Naive thymus-derived CD8-positive, alpha-beta T cell (primary cell): ENCODE results near the gene GTF2H2C. TPM values are rescaled to one million over a fixed set of nuclear protein-coding genes. Genes with fewer than 3 reads are reported as not detected.
"Not testable (repeated sequence)": the region's sequence is repeated elsewhere in the genome, so short reads cannot be mapped to it uniquely, and the experiment has no call there.

ENCODE experiments used
- ATAC-seq, 2 donors: fragments of 150-1000 bp; cut with Tn5 transposase in 1 of 2; sonication (Bioruptor Pico), chemical (Tn5 transposase) in 1 of 2; 1 replicate in 1 of 2; 2 replicates in 1 of 2; pipeline ENCODE4 v1.10.0; 2021; ENCODE audit warnings: mild to moderate bottlenecking in 2 of 2, moderate library complexity in 2 of 2
- POLR2A ChIA-PET: fragments of 350-600 bp; sonication (Branson Sonifier 250); formaldehyde crosslinking; loops from one replicate; lab custom pipeline; 2021; ENCODE audit warnings: antibody characterized with exemption; lab: Charles Lee
- DNase-seq, 10 donors: peaks; one replicate each; pipeline versions ENCODE4 v3.0.0 to v3.0.0-alpha.2; 2020 to 2022
- H3K27ac Mint-ChIP-seq, 10 donors: one replicate each; pipeline ENCODE4 v1.8.0; 2020 to 2022; ENCODE audit warnings: mild to moderate bottlenecking in 10 of 10, mixed read lengths in 10 of 10, moderate library complexity in 4 of 10, inconsistent platforms in 1 of 10
- H3K27me3 Mint-ChIP-seq, 5 donors: one replicate each; pipeline ENCODE4 v1.8.0; 2021 to 2022; ENCODE audit warnings: mixed read lengths in 5 of 5
- H3K36me3 Mint-ChIP-seq, 3 donors: one replicate each; pipeline ENCODE4 v1.8.0; 2020 to 2022; ENCODE audit warnings: mixed read lengths in 3 of 3, mild to moderate bottlenecking in 2 of 3, inconsistent platforms in 1 of 3
- H3K4me1 Mint-ChIP-seq, 4 donors: one replicate each; pipeline ENCODE4 v1.8.0; 2021 to 2022; ENCODE audit warnings: mixed read lengths in 4 of 4
- H3K4me3 Mint-ChIP-seq, 10 donors: one replicate each; pipeline ENCODE4 v1.8.0; 2020 to 2022; ENCODE audit warnings: mild to moderate bottlenecking in 10 of 10, mixed read lengths in 10 of 10, moderate library complexity in 6 of 10, inconsistent platforms in 1 of 10
- H3K9me3 Mint-ChIP-seq, 9 donors: one replicate each; pipeline ENCODE4 v1.8.0; 2020 to 2022; ENCODE audit warnings: mixed read lengths in 9 of 9, mild to moderate bottlenecking in 3 of 9, inconsistent platforms in 1 of 9, moderate library complexity in 1 of 9
- polyA plus RNA-seq, 3 donors: library from polyadenylated mRNA; unstranded; fragments of 300-500 nt; fragmentation: Illumina TruSeq; gene quantifications; one replicate each; pipeline ENCODE4 v1.2.3, GENCODE V29; 2021
- total RNA-seq, 8 experiments: library from RNA in 2 of 8; stranded (reverse) in 2 of 8; gene quantifications; one replicate each; pipeline ENCODE4 v1.2.3 and lab custom pipeline; 2021 to 2026

The GTF2H2C gene
- total and polyA plus RNA-seq, 5 experiments from 2014 or later, result 16.4 to 62.1 (median 21.4) TPM

DNA sequence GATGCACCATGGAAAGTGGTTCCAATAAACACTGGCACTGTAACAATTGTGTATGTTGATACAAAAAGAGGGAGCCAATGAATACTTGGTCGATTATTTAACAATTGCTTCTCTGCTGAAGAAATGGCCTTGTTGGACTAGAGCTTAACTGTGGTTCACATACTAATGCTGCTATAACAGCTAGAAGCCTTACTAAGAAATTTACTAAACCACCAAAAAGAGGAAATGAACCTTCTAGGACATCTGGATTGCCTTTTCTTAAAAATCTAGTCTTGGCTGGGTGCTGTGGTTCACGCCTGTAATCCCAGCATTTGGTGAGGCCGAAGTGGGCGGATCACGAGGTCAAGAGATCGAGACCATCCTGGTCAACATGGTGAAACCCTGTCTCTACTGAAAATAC is 42.0 kb downstream of the GTF2H2C start:
- POLR2A ChIA-PET, H3K27me3 Mint-ChIP-seq, H3K4me3 Mint-ChIP-seq, H3K27ac Mint-ChIP-seq, H3K9me3 Mint-ChIP-seq, DNase-seq, H3K36me3 Mint-ChIP-seq, ATAC-seq, H3K4me1 Mint-ChIP-seq: not testable (repeated sequence)

DNA sequence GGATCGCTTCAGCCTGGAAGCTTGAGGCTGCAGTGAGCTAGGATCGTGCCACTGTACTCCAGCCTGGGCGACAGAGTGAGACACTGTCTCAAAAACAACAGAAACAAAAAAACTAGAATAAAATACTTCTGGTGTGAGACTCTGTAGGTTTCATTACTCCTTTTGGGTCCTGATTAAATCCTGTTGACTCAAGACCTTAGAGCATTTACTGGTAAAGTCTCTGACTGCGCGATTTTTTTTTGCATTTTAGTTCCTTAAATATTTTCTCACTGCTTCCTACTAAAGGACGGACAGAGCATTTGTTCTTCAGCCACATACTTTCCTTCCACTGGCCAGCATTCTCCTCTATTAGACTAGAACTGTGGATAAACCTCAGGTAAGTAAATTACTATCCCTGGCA is 46.8 kb downstream of the GTF2H2C start:
- POLR2A ChIA-PET, DNase-seq, H3K27ac Mint-ChIP-seq, ATAC-seq, H3K9me3 Mint-ChIP-seq, H3K4me1 Mint-ChIP-seq, H3K27me3 Mint-ChIP-seq, H3K36me3 Mint-ChIP-seq: not testable (repeated sequence)
- H3K4me3 Mint-ChIP-seq, result peak overlapping the region in 1 of 10 donors; percentile 43

DNA sequence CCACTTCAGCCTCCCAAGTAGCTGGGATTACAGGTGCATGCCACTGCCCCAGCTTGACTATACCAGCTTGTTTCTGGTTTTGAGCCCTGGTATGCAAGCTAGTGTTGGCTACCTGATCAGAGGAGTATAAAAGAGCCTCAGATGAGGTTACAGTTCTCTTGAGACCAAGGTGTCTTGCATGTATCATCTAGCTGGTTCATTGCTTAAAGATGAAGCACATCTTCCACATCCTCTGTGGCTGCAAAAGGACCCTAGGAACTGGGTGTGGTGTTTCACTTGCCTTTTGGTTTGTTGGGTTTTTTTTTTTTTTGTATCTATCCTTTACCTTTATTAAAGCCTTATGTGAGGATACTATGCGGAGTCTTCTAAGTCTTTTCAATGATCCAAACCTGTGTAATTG is 47.8 kb downstream of the GTF2H2C start:
- DNase-seq, POLR2A ChIA-PET, H3K27ac Mint-ChIP-seq, H3K36me3 Mint-ChIP-seq, H3K9me3 Mint-ChIP-seq, H3K4me3 Mint-ChIP-seq, H3K27me3 Mint-ChIP-seq, H3K4me1 Mint-ChIP-seq, ATAC-seq: not testable (repeated sequence)

DNA sequence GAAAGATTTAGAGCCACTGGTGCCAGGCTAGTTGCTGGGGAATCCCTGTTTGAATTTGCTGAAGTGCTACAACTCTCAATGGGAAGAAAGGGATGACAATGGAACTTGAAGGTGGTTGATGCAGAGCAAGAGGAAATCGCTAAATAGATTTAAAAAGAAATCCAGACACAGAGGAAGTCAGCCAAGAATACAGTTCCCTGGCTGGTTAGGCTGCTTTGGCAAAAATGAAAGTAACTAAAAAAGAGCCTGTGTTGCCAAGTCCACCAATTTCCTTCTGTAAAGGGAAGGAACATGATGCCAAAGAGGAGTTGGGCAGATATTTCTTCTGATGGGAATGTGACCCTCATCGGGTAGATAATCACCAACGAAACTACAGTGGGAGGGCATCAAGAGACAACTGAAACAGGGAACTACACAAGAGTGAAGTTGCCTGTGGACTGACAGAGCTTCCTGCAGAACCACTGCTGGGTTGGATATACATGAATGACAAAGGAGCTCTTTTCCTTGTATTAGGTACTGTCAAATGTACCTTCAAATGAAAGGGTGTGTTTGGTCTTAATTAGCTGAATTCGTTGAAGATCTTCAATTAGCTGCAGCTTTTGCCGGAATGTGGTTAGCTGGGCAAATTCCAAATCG is 49.0 kb downstream of the GTF2H2C start:
- POLR2A ChIA-PET, DNase-seq, H3K27ac Mint-ChIP-seq, H3K9me3 Mint-ChIP-seq, H3K4me3 Mint-ChIP-seq, ATAC-seq, H3K27me3 Mint-ChIP-seq, H3K36me3 Mint-ChIP-seq, H3K4me1 Mint-ChIP-seq: not testable (repeated sequence)

DNA sequence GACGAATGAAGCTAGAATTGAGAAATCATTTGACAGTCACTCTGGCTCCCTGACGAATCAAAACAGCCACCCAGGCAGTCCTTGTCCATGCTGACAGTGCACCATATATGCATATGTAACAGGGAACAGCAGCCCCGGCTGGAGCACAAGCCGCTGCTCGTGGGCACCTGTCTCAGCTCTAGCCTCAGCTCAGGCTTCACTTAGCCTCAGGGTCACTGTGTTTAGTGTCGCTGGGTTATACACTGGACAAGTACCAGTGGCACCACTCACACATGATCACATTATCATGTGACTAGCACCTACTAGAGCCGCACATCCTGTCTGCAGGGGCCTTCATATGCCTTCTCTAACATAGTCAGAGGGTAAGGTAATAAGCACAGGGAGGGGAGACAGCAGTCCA is 54.9 kb downstream of the GTF2H2C start:
- H3K27ac Mint-ChIP-seq, POLR2A ChIA-PET, H3K9me3 Mint-ChIP-seq, H3K27me3 Mint-ChIP-seq, DNase-seq, ATAC-seq, H3K4me1 Mint-ChIP-seq, H3K36me3 Mint-ChIP-seq, H3K4me3 Mint-ChIP-seq: not testable (repeated sequence)

DNA sequence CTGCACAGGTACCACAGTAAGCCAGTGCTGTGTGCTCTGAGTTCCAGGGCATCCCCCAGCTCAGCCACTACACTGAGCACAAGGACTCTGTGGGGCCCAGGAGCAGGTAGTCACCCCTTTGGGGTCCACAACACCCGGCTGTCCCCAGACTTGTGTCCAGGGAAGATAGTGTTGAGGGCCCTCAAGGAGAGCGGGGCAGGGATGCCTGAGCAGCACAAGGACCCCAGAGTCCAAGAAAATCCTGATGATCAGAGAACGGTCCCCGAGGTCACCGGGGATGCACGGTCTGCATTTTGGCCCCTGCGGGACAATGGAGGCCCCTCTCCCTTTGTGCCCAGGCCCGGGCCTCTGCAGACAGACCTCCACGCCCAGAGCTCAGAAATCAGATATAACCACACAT is 71.9 kb downstream of the GTF2H2C start:
- POLR2A ChIA-PET, H3K4me1 Mint-ChIP-seq, H3K9me3 Mint-ChIP-seq, H3K36me3 Mint-ChIP-seq, H3K27ac Mint-ChIP-seq, ATAC-seq, H3K27me3 Mint-ChIP-seq, H3K4me3 Mint-ChIP-seq: not testable (repeated sequence)
- DNase-seq, result peak in 2 of 10 donors; percentile 14 to 22

Other genes starting within 250 kb of the GTF2H2C start
- 1 to 10 TPM; 9.3 to 9.4 TPM for gene CCDC125, start 227.4 kb upstream of the GTF2H2C start, total RNA-seq
- gene CCDC125, start 227.4 kb upstream of the GTF2H2C start, polyA plus RNA-seq, result 1 to 10 TPM; 1.7 to 6.7 (median 2.6) TPM
- 10 to 100 TPM; 25.8 to 27.3 TPM for gene AK6, start 190.7 kb upstream of the GTF2H2C start, total RNA-seq
- 10 to 100 TPM; 64.6 to 77.0 (median 71.6) TPM for gene AK6, start 190.7 kb upstream of the GTF2H2C start, polyA plus RNA-seq
- gene TAF9, start 190.7 kb upstream of the GTF2H2C start, total RNA-seq, result 10 to 100 TPM; 61.8 to 66.4 TPM
- gene TAF9, start 190.7 kb upstream of the GTF2H2C start, polyA plus RNA-seq, result 100 to 1,000 TPM; 111 to 113 (median 113) TPM
- gene RAD17, start 190.4 kb upstream of the GTF2H2C start, total RNA-seq, result 10 to 100 TPM; 36.6 to 38.5 TPM
- gene RAD17, start 190.4 kb upstream of the GTF2H2C start, polyA plus RNA-seq, result 10 to 100 TPM; 15.6 to 25.5 (median 18.4) TPM
- 1 to 10 TPM; 1.7 to 2.3 TPM for gene MARVELD2, start 145.1 kb upstream of the GTF2H2C start, total RNA-seq
- 1 to 10 TPM in 1 of 3 donors, under 1 TPM in 2; 0.46 to 1.4 (median 0.98) TPM for gene MARVELD2, start 145.1 kb upstream of the GTF2H2C start, polyA plus RNA-seq
- 1 to 10 TPM; 4.6 to 4.7 TPM for gene OCLN, start 67.4 kb upstream of the GTF2H2C start, total RNA-seq
- gene OCLN, start 67.4 kb upstream of the GTF2H2C start, polyA plus RNA-seq, result under 1 TPM; 0.08 to 0.14 (median 0.13) TPM